Liver (tissue), 9 donors: ENCODE data around the gene MAGI1. TPM values are rescaled to one million over a fixed set of nuclear protein-coding genes. Genes with fewer than 3 reads are reported as not detected.

Experiments
- DNase-seq: peaks from one replicate; pipeline ENCODE4 v3.0.0-alpha.2; 2017; ENCODE audit warnings: low spot score
- H3K27ac ChIP-seq, 2 donors: one replicate each; pipeline ENCODE4 v1.7.0; 2013; ENCODE audit warnings: inconsistent platforms in 2 of 2, low read length in 2 of 2, control low read depth in 1 of 2, low read depth in 1 of 2, mild to moderate bottlenecking in 1 of 2
- H3K27me3 ChIP-seq, 4 donors: one replicate each; pipeline versions ENCODE4 v1.6.1 to v1.7.0; 2013; ENCODE audit warnings: low read length in 3 of 4, inconsistent platforms in 1 of 4, mild to moderate bottlenecking in 1 of 4, moderate library complexity in 1 of 4; ENCODE audit not compliant: control insufficient read depth in 4 of 4, insufficient read depth in 4 of 4
- H3K36me3 ChIP-seq, 4 donors: one replicate each; pipeline versions ENCODE4 v1.6.1 to v1.7.0; 2013; ENCODE audit warnings: low read length in 3 of 4, mild to moderate bottlenecking in 3 of 4, low read depth in 1 of 4, moderate library complexity in 1 of 4; ENCODE audit not compliant: control insufficient read depth in 4 of 4, insufficient read depth in 3 of 4
- H3K4me1 ChIP-seq, 4 donors: one replicate each; pipeline versions ENCODE4 v1.6.1 to v1.7.0; 2013; ENCODE audit warnings: low read length in 3 of 4, mild to moderate bottlenecking in 3 of 4, moderate library complexity in 1 of 4; ENCODE audit not compliant: control insufficient read depth in 4 of 4, insufficient read depth in 4 of 4
- H3K4me3 ChIP-seq, 3 donors: one replicate each; pipeline versions ENCODE4 v1.6.1 to v1.7.0; 2013; ENCODE audit warnings: low read length in 3 of 3, control low read depth in 1 of 3, low read depth in 1 of 3, mild to moderate bottlenecking in 1 of 3
- H3K9ac ChIP-seq, 2 donors: one replicate each; pipeline ENCODE4 v1.7.0; 2013; ENCODE audit warnings: low read length in 2 of 2, mild to moderate bottlenecking in 2 of 2, moderate library complexity in 2 of 2, control low read depth in 1 of 2, low read depth in 1 of 2
- H3K9me3 ChIP-seq, 4 donors: one replicate each; pipeline versions ENCODE4 v1.6.1 to v1.7.0; 2013; ENCODE audit warnings: low read length in 3 of 4; ENCODE audit not compliant: control insufficient read depth in 4 of 4
- ATF3 ChIP-seq: IDR thresholded peaks from 2 replicates; pipeline ENCODE4 v1.6.1; 2016; ENCODE audit warnings: antibody characterized with exemption
- CTCF ChIP-seq: fragments of 150-350 bp; IDR thresholded peaks from 2 replicates; pipeline ENCODE4 v1.5.1; 2017; ENCODE audit warnings: improper control_type of control experiment, low read depth, low read length; ENCODE audit not compliant: missing input control
- EGR1 ChIP-seq, 2 donors: IDR thresholded peaks; 2 replicates each; pipeline ENCODE4 v1.6.1; 2016 to 2018; ENCODE audit warnings: antibody characterized with exemption in 2 of 2, low read depth in 2 of 2
- FOXA1 ChIP-seq: IDR thresholded peaks from 2 replicates; pipeline ENCODE4 v1.6.1; 2016; ENCODE audit warnings: antibody characterized with exemption
- FOXA2 ChIP-seq: IDR thresholded peaks from 2 replicates; pipeline ENCODE4 v1.6.1; 2016; ENCODE audit warnings: antibody characterized with exemption
- GABPA ChIP-seq, 2 donors: IDR thresholded peaks in 1 of 2; conservative IDR thresholded peaks in 1 of 2; 2 replicates each; pipeline ENCODE4 v1.6.1; 2016; ENCODE audit warnings: antibody characterized with exemption in 2 of 2, mild to moderate bottlenecking in 1 of 2, moderate library complexity in 1 of 2
- HNF4A ChIP-seq, 2 donors: conservative IDR thresholded peaks; 2 replicates each; pipeline ENCODE4 v1.6.1; 2016; ENCODE audit warnings: antibody characterized with exemption in 2 of 2, mild to moderate bottlenecking in 2 of 2
- HNF4G ChIP-seq: IDR thresholded peaks from 2 replicates; pipeline ENCODE4 v1.6.1; 2016; ENCODE audit warnings: antibody characterized with exemption
- JUND ChIP-seq, 2 donors: IDR thresholded peaks; 2 replicates each; pipeline ENCODE4 v1.6.1; 2016; ENCODE audit warnings: antibody characterized with exemption in 2 of 2
- MAX ChIP-seq: IDR thresholded peaks from 2 replicates; pipeline ENCODE4 v1.6.1; 2016; ENCODE audit warnings: antibody characterized with exemption
- NR2F2 ChIP-seq: IDR thresholded peaks from 2 replicates; pipeline ENCODE4 v1.6.1; 2016; ENCODE audit warnings: antibody characterized with exemption
- RAD21 ChIP-seq, 2 donors: IDR thresholded peaks; 2 replicates each; pipeline ENCODE4 v1.6.1; 2016; ENCODE audit warnings: antibody characterized with exemption in 2 of 2, mild to moderate bottlenecking in 2 of 2
- REST ChIP-seq: IDR thresholded peaks from 2 replicates; pipeline ENCODE4 v1.6.1; 2016; ENCODE audit warnings: antibody characterized with exemption, mild to moderate bottlenecking
- RXRA ChIP-seq, 2 donors: IDR thresholded peaks; 2 replicates each; pipeline ENCODE4 v1.6.1; 2017 to 2018; ENCODE audit warnings: antibody characterized with exemption in 2 of 2, mild to moderate bottlenecking in 1 of 2
- SP1 ChIP-seq: IDR thresholded peaks from 2 replicates; pipeline ENCODE4 v1.6.1; 2018; ENCODE audit warnings: antibody characterized with exemption, mild to moderate bottlenecking
- TAF1 ChIP-seq: conservative IDR thresholded peaks from 2 replicates; pipeline ENCODE4 v1.6.1; 2016; ENCODE audit warnings: antibody characterized with exemption, mild to moderate bottlenecking
- YY1 ChIP-seq: IDR thresholded peaks from 2 replicates; pipeline ENCODE4 v1.6.1; 2016; ENCODE audit warnings: antibody characterized with exemption, mild to moderate bottlenecking
- ZBTB33 ChIP-seq: IDR thresholded peaks from 2 replicates; pipeline ENCODE4 v1.6.1; 2016; ENCODE audit warnings: antibody characterized with exemption
- WGBS: extraction: QIAGEN DNeasy Blood & Tissue Kit; methylation state at CpG from one replicate; pipeline ENCODE4 v1.1.7; 2013; 5-methylcytosine and 5-hydroxymethylcytosine counted together
- polyA plus RNA-seq, 2 donors: library from polyadenylated mRNA; stranded (reverse) in 1 of 2; unstranded in 1 of 2; fragments of 200-250 nt in 1 of 2; fragments of >200 nt in 1 of 2; fragmentation: Nextera tagmentation in 1 of 2; extraction: Ambion mirVana in 1 of 2; gene quantifications; one replicate each; pipeline versions ENCODE4 v1.2.1 to v1.2.3, GENCODE V29; 2013 to 2015
- total RNA-seq, 2 donors: library from RNA; depleted of rRNA; stranded (reverse); fragments of >200 nt; gene quantifications; one replicate each; pipeline ENCODE4 v1.2.3, GENCODE V29; 2014
- donor health status: healthy.
- donor health status: healthy.
- donor health status: healthy.
- donor health status: healthy.
- donor health status: healthy.

Gene MAGI1
- total and polyA plus RNA-seq, 4 donors: 9.6 to 68.8 (median 14.0) TPM

- Histone ChIP-seq H3K27ac (no peak overlapping the region), H3K27me3 (no peaks in the 10 kb centered on the region), H3K9me3 (no peaks in the 10 kb centered on the region), H3K4me3 (no peak overlapping the region), H3K4me1 (peaks cover 0 to 11% (median 4%) of the 10 kb centered on the region in 4 donors), H3K9ac (no peak overlapping the region), H3K36me3 (no peaks in the 10 kb centered on the region)
- no peak for DNase-seq
- no peak for TF ChIP-seq HNF4A (conservative IDR thresholded peaks at IDR 0.05)
- no peak for TF ChIP-seq YY1
- TF ChIP-seq TAF1: no peak
- TF ChIP-seq SP1: no peak
- TF ChIP-seq ZBTB33: no peak
- TF ChIP-seq REST: no peak
- TF ChIP-seq MAX: no peak
- no peak for TF ChIP-seq EGR1 (IDR thresholded peaks at IDR 0.05; ENCODE audit: low read depth in 2 of 2)
- no peak for TF ChIP-seq JUND (IDR thresholded peaks at IDR 0.05)
- no peak for TF ChIP-seq CTCF
- no peak for TF ChIP-seq GABPA (IDR thresholded peaks at IDR 0.05 in 1 of 2, conservative IDR thresholded peaks at IDR 0.05 in 1 of 2)
- no peak for TF ChIP-seq RXRA (IDR thresholded peaks at IDR 0.05)
- TF ChIP-seq HNF4G: no peak
- TF ChIP-seq NR2F2: no peak
- no peak for TF ChIP-seq RAD21 (IDR thresholded peaks at IDR 0.05)
- no peak for TF ChIP-seq ATF3
- no peak for TF ChIP-seq FOXA2
- no peak for TF ChIP-seq FOXA1
- 95% methylated on average over 3 of the region's 3 CpGs for WGBS
Observed at GRCh38 chr3:65829228-65829627, 209.5 kb downstream of the MAGI1 start.
